Frontal cortex (tissue), 4 donors: Measurements from ENCODE around the gene CRYGN. TPM values are rescaled to one million over a fixed set of nuclear protein-coding genes. Genes with fewer than 3 reads are reported as not detected.

Experiments
- DNase-seq, 2 donors: peaks; one replicate each; pipeline ENCODE4 v3.0.0; 2012; ENCODE audit warnings: low spot score in 2 of 2
- FAIRE-seq: peaks from 2 replicates; lab custom pipeline; 2012; peaks lifted over from hg19 to GRCh38; lab: Jason Lieb, UNC
- total RNA-seq: library from RNA; depleted of rRNA; stranded (reverse); fragments of >200 nt; gene quantifications from one replicate; pipeline ENCODE4 v1.2.3, GENCODE V29; 2014
- donor health status: control.
- donor health status: control.
- donor health status: control.

The CRYGN gene
- total RNA-seq, 1 donor from 2014 or later, result under 0.01 TPM

GRCh38 chr7:151429560-151430331 is 10.2 kb downstream of the CRYGN start:
- DNase-seq (no peak), FAIRE-seq (no peak)

GRCh38 chr7:151429237-151429559 is 10.7 kb downstream of the CRYGN start:
- DNase-seq, result no peak
- no peak for FAIRE-seq

GRCh38 chr7:151428378-151429236 is 11.3 kb downstream of the CRYGN start:
- DNase-seq (no peak), FAIRE-seq (no peak)

GRCh38 chr7:151427705-151428377 is 12.1 kb downstream of the CRYGN start:
- DNase-seq, result no peak
- no peak for FAIRE-seq

- no peak for DNase-seq
- FAIRE-seq, result no peak
These were observed 12.8 kb downstream of the CRYGN start for GRCh38 chr7:151426904-151427704.

GRCh38 chr7:151426441-151426903 is 13.5 kb downstream of the CRYGN start:
- DNase-seq, result peak in 1 of 2 donors; percentile 58
- FAIRE-seq, result no peak

GRCh38 chr7:151425670-151426440 is 14.1 kb downstream of the CRYGN start:
- no peak for FAIRE-seq
- DNase-seq, result no peak

- no peak for DNase-seq
- no peak for FAIRE-seq
These were observed 15.1 kb downstream of the CRYGN start for GRCh38 chr7:151424799-151425198.

- FAIRE-seq (no peak), DNase-seq (no peak)
These were observed 16.0 kb downstream of the CRYGN start for GRCh38 chr7:151423936-151424335.

- no peak for DNase-seq
- no peak for FAIRE-seq
These were observed 16.7 kb downstream of the CRYGN start for GRCh38 chr7:151423226-151423625.

GRCh38 chr7:151422212-151422611 is 17.7 kb downstream of the CRYGN start:
- FAIRE-seq, result no peak
- DNase-seq, result no peak

- DNase-seq (no peak), FAIRE-seq (no peak)
These were observed 19.8 kb downstream of the CRYGN start for GRCh38 chr7:151420144-151420543.

GRCh38 chr7:151416941-151417315 is 23.0 kb downstream of the CRYGN start:
- DNase-seq, result no peak
- no peak for FAIRE-seq

- FAIRE-seq, result no peak
- no peak for DNase-seq
These were observed 23.6 kb downstream of the CRYGN start for GRCh38 chr7:151416112-151416940.

- no peak for DNase-seq
- FAIRE-seq, result no peak
These were observed 24.4 kb downstream of the CRYGN start for GRCh38 chr7:151415375-151416105.

GRCh38 chr7:151413241-151413640 is 26.7 kb downstream of the CRYGN start:
- no peak for DNase-seq
- no peak for FAIRE-seq

- DNase-seq, result no peak
- no peak for FAIRE-seq
These were observed 27.6 kb downstream of the CRYGN start for GRCh38 chr7:151412318-151412717.

- DNase-seq (no peak), FAIRE-seq (no peak)
These were observed 28.4 kb downstream of the CRYGN start for GRCh38 chr7:151411551-151411950.
